Subcutaneous abdominal adipose tissue (tissue), 5 donors: ENCODE results near the gene TNS3.
"Not testable (repeated sequence)": the region's sequence is repeated elsewhere in the genome, so short reads cannot be mapped to it uniquely, and the experiment has no call there.

Source experiments
- H3K27ac ChIP-seq: one replicate; pipeline ENCODE4 v1.7.0; 2013; ENCODE audit warnings: low read depth, mild to moderate bottlenecking, inconsistent platforms, low read length, moderate library complexity
- H3K27me3 ChIP-seq, 5 donors: one replicate each; pipeline ENCODE4 v1.7.0; 2013; ENCODE audit warnings: low read length in 5 of 5, inconsistent platforms in 1 of 5; ENCODE audit not compliant: control insufficient read depth in 5 of 5, insufficient read depth in 4 of 5
- H3K36me3 ChIP-seq, 5 donors: one replicate each; pipeline ENCODE4 v1.7.0; 2013; ENCODE audit warnings: low read length in 5 of 5; ENCODE audit not compliant: control insufficient read depth in 5 of 5, insufficient read depth in 5 of 5
- H3K4me1 ChIP-seq, 5 donors: one replicate each; pipeline ENCODE4 v1.7.0; 2013; ENCODE audit warnings: low read length in 5 of 5, mild to moderate bottlenecking in 3 of 5, moderate library complexity in 1 of 5; ENCODE audit not compliant: control insufficient read depth in 5 of 5, insufficient read depth in 5 of 5
- H3K4me3 ChIP-seq, 5 donors: one replicate each; pipeline ENCODE4 v1.7.0; 2013; ENCODE audit warnings: low read length in 5 of 5, low read depth in 1 of 5
- H3K9ac ChIP-seq, 5 donors: one replicate each; pipeline ENCODE4 v1.7.0; 2013; ENCODE audit warnings: low read length in 5 of 5, mild to moderate bottlenecking in 4 of 5, moderate library complexity in 3 of 5
- H3K9me3 ChIP-seq, 5 donors: one replicate each; pipeline ENCODE4 v1.7.0; 2013; ENCODE audit warnings: low read length in 5 of 5; ENCODE audit not compliant: control insufficient read depth in 5 of 5
- donor health status: healthy.
- donor health status: healthy.
- donor health status: healthy.
- donor health status: healthy.
- donor health status: healthy.

Gene TNS3

DNA sequence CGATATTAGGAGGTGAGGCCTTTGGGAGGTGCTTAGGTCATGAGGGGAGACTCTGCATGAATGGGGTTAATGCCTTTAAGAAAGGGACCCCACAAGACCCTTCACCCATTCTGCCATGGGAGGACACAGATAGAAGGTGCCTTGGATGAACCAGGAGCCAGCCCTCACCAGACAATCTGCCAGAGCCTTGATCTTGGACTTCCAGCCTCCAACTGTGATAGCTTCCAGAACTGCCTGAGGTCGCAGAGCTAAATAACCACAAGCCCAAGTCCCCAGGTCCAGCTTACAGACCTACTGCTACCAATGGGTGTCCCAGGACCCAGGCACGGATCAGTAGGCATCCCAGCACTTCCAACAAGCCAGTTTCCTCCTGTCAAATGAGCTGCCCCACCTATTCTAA lies 37.5 kb downstream of the TNS3 start:
- peak overlapping the region; percentile 35 for H3K27ac ChIP-seq
- H3K4me3 ChIP-seq = no peak overlapping the region
- peaks cover 0 to 17% (median 2%) of the 10 kb centered on the region in 5 donors for H3K36me3 ChIP-seq
- no peaks in the 10 kb centered on the region for H3K27me3 ChIP-seq
- H3K4me1 ChIP-seq = peaks cover 0 to 38% (median 23%) of the 10 kb centered on the region in 5 donors
- no peak overlapping the region for H3K9ac ChIP-seq
- H3K9me3 ChIP-seq = no peaks in the 10 kb centered on the region

DNA sequence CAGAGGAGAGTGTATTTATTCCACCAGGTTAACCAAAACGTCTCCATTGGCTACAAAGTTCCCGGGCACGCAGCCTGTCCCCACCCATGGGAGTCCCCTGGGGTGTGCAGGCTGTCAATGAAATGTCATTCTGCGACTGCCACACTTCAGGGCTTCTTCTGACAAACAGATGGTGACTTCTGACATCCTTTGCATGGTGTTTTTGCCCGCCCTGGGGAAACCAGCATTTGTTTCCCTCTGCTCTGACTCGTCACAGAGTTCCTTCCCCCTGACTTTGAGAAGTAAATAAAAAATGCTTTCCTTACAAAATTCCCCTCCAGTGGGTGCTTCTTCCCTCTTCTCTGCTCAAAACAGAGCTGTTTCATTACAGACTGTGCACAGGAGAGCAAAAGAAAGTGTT lies 38.2 kb downstream of the TNS3 start:
- H3K9me3 ChIP-seq = no peaks in the 10 kb centered on the region
- peak overlapping the region; percentile 35 for H3K27ac ChIP-seq
- H3K36me3 ChIP-seq = peaks cover 0 to 17% (median 2%) of the 10 kb centered on the region in 5 donors
- peak overlapping the region in 1 of 5 donors; percentile 13 for H3K9ac ChIP-seq
- peaks cover 0 to 38% (median 23%) of the 10 kb centered on the region in 5 donors for H3K4me1 ChIP-seq
- no peak overlapping the region for H3K4me3 ChIP-seq
- H3K27me3 ChIP-seq = no peaks in the 10 kb centered on the region

DNA sequence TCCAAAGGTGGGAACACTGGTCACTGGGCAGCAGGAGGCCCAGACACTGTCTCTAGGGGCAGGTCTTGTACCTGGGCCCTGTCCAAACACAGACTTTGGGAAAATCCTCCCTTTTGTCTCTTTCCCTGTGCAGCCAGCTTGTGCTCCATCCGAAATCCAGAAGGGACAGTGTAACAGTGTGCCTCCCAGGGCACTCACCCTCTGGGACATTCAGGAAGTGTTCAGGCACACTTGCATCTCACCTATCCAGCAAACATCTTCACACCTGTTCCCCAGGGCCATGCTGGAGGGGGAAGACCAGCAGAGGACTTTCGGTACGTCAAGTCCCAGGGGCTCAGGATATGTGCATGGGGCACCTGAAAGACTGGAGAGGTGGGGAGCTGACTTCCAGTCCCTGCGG lies 38.9 kb downstream of the TNS3 start:
- peak overlapping the region; percentile 35 for H3K27ac ChIP-seq
- no peak overlapping the region for H3K9ac ChIP-seq
- H3K27me3 ChIP-seq = no peaks in the 10 kb centered on the region
- H3K9me3 ChIP-seq = no peaks in the 10 kb centered on the region
- H3K36me3 ChIP-seq = peaks cover 0 to 17% (median 2%) of the 10 kb centered on the region in 5 donors
- H3K4me3 ChIP-seq = no peak overlapping the region
- peaks cover 2 to 43% (median 23%) of the 10 kb centered on the region in 5 donors for H3K4me1 ChIP-seq

DNA sequence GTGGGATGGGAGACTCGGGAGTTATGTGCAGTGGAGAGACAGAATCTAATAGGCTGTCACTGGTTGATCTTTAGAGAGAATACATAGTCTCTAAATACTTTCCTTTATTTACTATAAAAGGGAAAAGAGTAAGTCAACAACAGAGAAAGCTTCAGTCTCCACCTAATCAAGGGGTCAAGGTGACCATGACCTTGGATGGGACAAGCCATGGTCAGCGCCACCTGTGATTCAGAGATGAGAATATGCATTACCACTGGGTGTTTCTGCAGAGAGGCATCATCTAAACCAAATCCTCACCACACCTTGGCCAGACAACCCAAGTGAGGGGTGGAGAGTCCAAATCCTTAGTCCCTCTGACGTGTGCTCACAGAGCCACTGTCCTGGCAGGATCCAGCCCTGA lies 39.9 kb downstream of the TNS3 start:
- Histone ChIP-seq H3K4me1 (peaks cover 3 to 53% (median 24%) of the 10 kb centered on the region in 5 donors), H3K27ac (no peak overlapping the region), H3K36me3 (peaks cover 0 to 10% (median 2%) of the 10 kb centered on the region in 5 donors)

DNA sequence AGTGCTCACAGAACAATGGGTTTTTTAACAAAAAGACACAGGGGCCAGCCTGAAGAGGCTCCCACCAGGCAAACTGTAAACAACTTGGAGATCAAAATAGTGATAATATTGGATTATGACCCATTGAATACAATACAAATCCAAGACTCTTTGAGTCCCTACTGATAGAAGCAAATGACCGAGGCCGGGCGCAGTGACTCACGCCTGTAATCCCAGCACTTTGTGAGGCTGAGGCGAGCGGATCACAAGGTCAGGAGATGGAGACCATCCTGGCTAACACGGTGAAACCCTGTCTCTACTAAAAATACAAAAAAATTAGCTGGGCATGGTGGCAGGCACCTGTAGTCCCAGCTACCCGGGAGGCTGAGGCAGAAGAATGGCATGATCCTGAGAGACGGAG lies 40.4 kb downstream of the TNS3 start:
- H3K36me3 ChIP-seq, H3K9me3 ChIP-seq, H3K27me3 ChIP-seq, H3K27ac ChIP-seq, H3K9ac ChIP-seq, H3K4me3 ChIP-seq: not testable (repeated sequence)
- H3K4me1 ChIP-seq = peaks cover 3 to 58% (median 29%) of the 10 kb centered on the region in 5 donors

More for the DNA sequence above, 39.9 kb downstream of the TNS3 start:
- Histone ChIP-seq H3K9me3 (no peaks in the 10 kb centered on the region), H3K4me3 (no peak overlapping the region), H3K27me3 (no peaks in the 10 kb centered on the region), H3K9ac (no peak overlapping the region)

DNA sequence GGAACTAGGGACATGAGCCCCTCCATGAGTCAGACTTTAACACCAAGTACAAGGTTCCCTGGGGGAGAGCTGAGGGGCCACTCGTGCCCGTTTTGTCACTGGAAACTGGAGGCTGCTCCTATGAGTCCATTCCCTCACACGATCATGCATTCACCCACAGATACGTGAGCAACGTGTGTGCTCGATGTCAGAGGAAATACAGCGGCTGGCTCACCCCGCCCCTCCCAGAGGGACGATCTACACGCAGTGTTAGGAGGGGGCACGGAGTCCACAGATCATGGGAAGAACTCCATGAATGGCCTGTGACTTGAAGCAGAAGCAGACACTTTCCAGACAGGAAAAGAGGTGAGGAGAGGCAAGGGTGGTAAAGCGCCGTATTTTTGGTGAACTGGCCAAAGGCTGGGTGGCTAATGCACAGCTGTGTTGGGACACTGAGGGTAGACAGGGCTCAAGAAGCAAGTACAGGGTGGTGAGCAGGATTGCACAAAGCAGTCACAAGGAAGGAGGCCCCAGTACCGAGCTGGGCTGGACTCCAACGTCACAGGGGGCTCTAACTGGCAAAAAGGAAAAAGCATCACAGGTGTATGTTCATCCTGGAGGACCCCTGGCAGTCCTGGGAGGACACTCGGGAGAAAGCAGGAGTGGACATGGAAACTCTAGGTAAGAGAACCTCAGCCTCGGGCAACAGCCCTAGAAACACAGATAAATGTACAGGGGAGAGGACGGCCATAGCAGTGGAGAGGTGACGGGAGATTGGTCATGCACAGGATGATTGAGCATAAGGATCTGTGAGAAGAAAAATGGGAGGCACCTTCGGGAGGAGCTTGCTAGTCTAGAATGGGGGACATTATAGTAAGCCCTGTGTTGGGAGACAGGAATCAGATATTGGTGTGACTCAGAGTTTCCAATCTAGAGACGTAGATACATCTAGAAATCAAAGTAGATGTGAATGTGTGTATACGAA lies 41.2 kb downstream of the TNS3 start:
- no peaks in the 10 kb centered on the region for H3K9me3 ChIP-seq
- H3K36me3 ChIP-seq = no peaks in the 10 kb centered on the region
- no peaks in the 10 kb centered on the region for H3K27me3 ChIP-seq
- peaks cover 3 to 66% (median 37%) of the 10 kb centered on the region in 5 donors for H3K4me1 ChIP-seq
- H3K9ac ChIP-seq = peak overlapping the region in 1 of 5 donors; percentile 20
- H3K4me3 ChIP-seq = no peak overlapping the region
- no peak overlapping the region for H3K27ac ChIP-seq

DNA sequence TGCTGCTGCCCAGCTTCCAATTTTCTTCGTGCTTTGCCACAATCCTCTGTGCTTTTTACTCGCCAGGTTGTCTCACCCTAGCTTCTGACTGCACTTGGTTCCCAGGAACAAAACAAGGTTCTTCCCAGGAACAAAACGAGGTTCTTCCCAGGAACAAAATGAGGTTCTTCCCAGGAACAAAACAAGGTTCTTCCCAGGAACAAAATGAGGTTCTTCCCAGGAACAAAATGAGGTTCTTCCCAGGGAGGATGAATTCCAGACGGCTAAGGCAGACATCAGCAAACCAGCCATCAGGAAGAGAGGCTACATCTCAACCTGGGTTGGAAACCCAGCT lies 41.9 kb downstream of the TNS3 start:
- Histone ChIP-seq H3K4me1 (peaks cover 3 to 73% (median 43%) of the 10 kb centered on the region in 5 donors), H3K27ac (no peak overlapping the region), H3K9me3 (no peaks in the 10 kb centered on the region), H3K4me3 (no peak overlapping the region), H3K9ac (no peak overlapping the region), H3K36me3 (no peaks in the 10 kb centered on the region), H3K27me3 (no peaks in the 10 kb centered on the region)

DNA sequence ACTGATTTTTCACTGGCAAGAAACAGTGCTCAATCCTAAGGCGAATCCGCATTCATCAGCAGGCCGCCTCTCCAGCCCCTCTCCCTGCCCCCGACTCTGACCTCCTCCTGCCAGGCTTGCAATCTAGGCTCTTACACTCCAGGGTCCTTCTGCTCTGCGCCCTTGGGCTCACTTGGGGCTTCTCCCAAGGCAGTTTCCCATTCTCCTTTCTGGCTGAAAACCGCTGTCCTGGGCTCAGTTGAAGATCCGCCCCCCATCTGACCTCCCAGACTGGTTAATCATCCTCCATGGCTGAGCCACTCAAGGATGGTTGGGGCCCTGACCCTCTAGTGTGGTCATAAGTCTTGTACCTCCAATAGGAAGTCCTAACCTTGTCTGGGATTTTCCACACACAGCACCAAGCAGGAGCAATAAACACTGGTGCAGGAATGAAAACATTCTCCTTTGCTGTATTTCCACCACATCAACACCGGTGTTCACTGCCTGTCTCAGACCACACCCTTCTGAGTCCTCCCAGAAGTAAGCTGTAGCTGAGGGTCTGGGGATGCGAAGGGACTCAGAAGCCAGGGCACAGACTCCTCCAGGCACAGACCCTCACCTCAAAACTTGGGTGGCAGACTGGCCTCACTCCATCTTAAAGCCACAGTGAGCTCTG lies 42.4 kb downstream of the TNS3 start:
- Histone ChIP-seq H3K27ac (no peak overlapping the region), H3K4me3 (no peak overlapping the region), H3K36me3 (no peaks in the 10 kb centered on the region)

DNA sequence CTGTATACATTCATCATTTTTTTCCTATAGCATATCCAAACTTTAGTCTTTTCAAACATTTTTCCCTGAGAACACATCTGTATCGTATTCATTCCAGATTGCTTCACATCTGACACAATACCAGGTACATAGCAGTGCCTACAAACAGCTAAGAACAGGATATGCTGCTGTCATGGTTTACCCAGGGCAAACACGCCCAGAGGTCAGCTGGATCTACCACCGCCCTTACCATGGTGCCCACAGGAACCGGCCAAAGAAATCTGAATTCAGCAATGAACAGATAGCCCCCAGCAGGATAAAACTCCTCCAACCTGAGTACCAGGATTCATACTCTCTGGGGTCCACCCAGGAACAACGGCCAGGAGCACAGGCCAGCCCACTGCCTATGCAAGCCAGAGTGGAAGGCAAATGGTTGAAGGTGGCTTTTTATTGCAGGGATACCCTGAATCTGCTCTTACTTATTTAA lies 43.0 kb downstream of the TNS3 start:
- Histone ChIP-seq H3K4me3 (no peak overlapping the region), H3K9ac (no peak overlapping the region), H3K36me3 (no peaks in the 10 kb centered on the region), H3K27me3 (no peaks in the 10 kb centered on the region), H3K27ac (no peak overlapping the region), H3K4me1 (peaks cover 3 to 66% (median 38%) of the 10 kb centered on the region in 5 donors), H3K9me3 (no peaks in the 10 kb centered on the region)

More for the DNA sequence above, 42.4 kb downstream of the TNS3 start:
- Histone ChIP-seq H3K9me3 (no peaks in the 10 kb centered on the region), H3K4me1 (peaks cover 3 to 73% (median 44%) of the 10 kb centered on the region in 5 donors), H3K9ac (no peak overlapping the region), H3K27me3 (no peaks in the 10 kb centered on the region)
